SK-N-SH (cell line): Measurements from ENCODE around the gene CD69.

Experiments
- CTCF ChIP-seq: fragments of 200-600 bp; sonication (generic); IDR thresholded peaks from 2 replicates; pipeline ENCODE4 v1.6.1; 2017; ENCODE audit warnings: antibody characterized with exemption, mild to moderate bottlenecking, moderate library complexity
- EZH2phosphoT487 ChIP-seq: fragments of 200-600 bp; sonication (generic); IDR thresholded peaks from 2 replicates; pipeline ENCODE4 v1.6.1; 2017; ENCODE audit warnings: low read depth, mixed run types, mild to moderate bottlenecking, antibody characterized with exemption, moderate library complexity, borderline replicate concordance
- JUND ChIP-seq: IDR thresholded peaks from 2 replicates; pipeline ENCODE4 v1.4.0; 2012
- MEF2A ChIP-seq: IDR thresholded peaks from 2 replicates; pipeline ENCODE4 v1.4.0; 2012; ENCODE audit warnings: low read depth, borderline replicate concordance
- MXI1 ChIP-seq: IDR thresholded peaks from 2 replicates; pipeline ENCODE4 v1.6.1; 2012; ENCODE audit warnings: mild to moderate bottlenecking, low read depth, low read length, improper control_type of control experiment
- POLR2AphosphoS5 ChIP-seq: IDR thresholded peaks from 2 replicates; pipeline ENCODE4 v1.6.1; 2012; ENCODE audit warnings: low read depth, low read length
- RAD21 ChIP-seq: IDR thresholded peaks from 2 replicates; pipeline ENCODE4 v1.6.1; 2012; ENCODE audit warnings: mild to moderate bottlenecking, low read length
- RCOR1 ChIP-seq: fragments of 150-350 bp; IDR thresholded peaks from 2 replicates; pipeline ENCODE4 v1.6.1; 2017; ENCODE audit warnings: antibody characterized with exemption, low read length
- REST ChIP-seq: IDR thresholded peaks from 2 replicates; pipeline ENCODE4 v1.6.1; 2012; ENCODE audit warnings: mild to moderate bottlenecking, low read depth, low read length, moderate library complexity
- TAF1 ChIP-seq: IDR thresholded peaks from 2 replicates; pipeline ENCODE4 v1.6.1; 2012; ENCODE audit warnings: low read depth, mild to moderate bottlenecking, low read length, moderate library complexity, borderline replicate concordance
- TCF12 ChIP-seq: IDR thresholded peaks from 2 replicates; pipeline ENCODE4 v1.4.0; 2012
- USF1 ChIP-seq: IDR thresholded peaks from 2 replicates; pipeline ENCODE4 v1.4.0; 2012; ENCODE audit warnings: low read depth, borderline replicate concordance
- USF2 ChIP-seq: fragments of 150-350 bp; IDR thresholded peaks from 2 replicates; pipeline ENCODE4 v1.6.1; 2017; ENCODE audit warnings: antibody characterized with exemption, low read length, low read depth, borderline replicate concordance

GRCh38 chr12:9708853-9709252, 51.8 kb downstream of the CD69 start:
- TF ChIP-seq JUND, result no peak
- TF ChIP-seq CTCF, result no peak
- no peak for TF ChIP-seq TCF12
- TF ChIP-seq USF2, result no peak
- no peak for TF ChIP-seq POLR2AphosphoS5
- TF ChIP-seq EZH2phosphoT487, result no peak
- no peak for TF ChIP-seq REST
- no peak for TF ChIP-seq MXI1
- no peak for TF ChIP-seq TAF1
- no peak for TF ChIP-seq RCOR1
- TF ChIP-seq MEF2A, result no peak
- TF ChIP-seq RAD21, result no peak
- TF ChIP-seq USF1, result no peak
